ENCODE measurements around the gene ATP1A4. TPM values are rescaled to one million over a fixed set of nuclear protein-coding genes. Genes with fewer than 3 reads are reported as not detected.

The ATP1A4 gene
- total RNA-seq, 1 experiment from 2014 or later, result not detected

DNA sequence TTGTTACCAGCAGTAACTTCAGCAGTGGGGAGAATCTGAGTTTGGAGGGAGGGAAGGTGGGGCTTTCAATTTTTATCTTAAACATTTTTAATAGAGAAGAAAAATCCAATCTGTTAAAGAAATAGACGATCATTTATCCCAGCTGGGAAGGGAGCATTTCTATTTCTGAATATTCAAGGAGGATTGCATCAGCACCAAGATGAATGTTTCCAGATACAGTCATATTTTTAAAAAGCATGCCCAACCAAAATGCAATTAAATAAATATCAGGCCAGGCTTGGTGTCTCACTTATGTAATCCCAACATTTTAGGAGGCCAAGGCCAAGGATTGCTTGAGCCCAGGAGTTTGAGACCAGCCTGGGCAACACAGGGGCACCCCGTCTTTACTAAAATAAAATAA is 1.7 kb upstream of the ATP1A4 start:
- H3K36me3 ChIP-seq (ENCODE audit: insufficient read depth, low read length, poor library complexity, severe bottlenecking), result no peaks in the 10 kb centered on the region
- H3K27me3 ChIP-seq (replicated peaks; ENCODE audit: insufficient read depth, low read depth, low read length, poor library complexity), result no peaks in the 10 kb centered on the region
- intact Hi-C loops (cut with micrococcal nuclease; ENCODE audit: unreplicated experiment), result no loop called here
- no peak overlapping the region for H3K4me3 ChIP-seq (ENCODE audit: low read depth, low read length, poor library complexity, severe bottlenecking)
- ChIA-PET POLR2A (ENCODE audit: low non-redundant PET) (interaction anchor here (0.6 kb wide), 1 partner anchor 179 kb away, joined by 4 read pairs; no protein-coding TSS in a partner anchor), CTCF (no interaction called here)
- DNase-seq (ENCODE audit: low spot score), result no peak
- no peak overlapping the region for H3K27ac ChIP-seq (ENCODE audit: low read depth, low read length, poor library complexity, severe bottlenecking)
- no TSS peak for BruUV-seq (replicated peaks)
- H3K9me3 ChIP-seq (ENCODE audit: low read depth, low read length, poor library complexity, severe bottlenecking), result no peaks in the 10 kb centered on the region
- no peak for TF ChIP-seq EZH2 (IDR thresholded peaks at IDR 0.05; ENCODE audit: borderline replicate concordance, low read depth, low read length, poor library complexity, severe bottlenecking)
- no peaks in the 10 kb centered on the region for H3K4me1 ChIP-seq (ENCODE audit: insufficient read depth, low read length, poor library complexity, severe bottlenecking)

DNA sequence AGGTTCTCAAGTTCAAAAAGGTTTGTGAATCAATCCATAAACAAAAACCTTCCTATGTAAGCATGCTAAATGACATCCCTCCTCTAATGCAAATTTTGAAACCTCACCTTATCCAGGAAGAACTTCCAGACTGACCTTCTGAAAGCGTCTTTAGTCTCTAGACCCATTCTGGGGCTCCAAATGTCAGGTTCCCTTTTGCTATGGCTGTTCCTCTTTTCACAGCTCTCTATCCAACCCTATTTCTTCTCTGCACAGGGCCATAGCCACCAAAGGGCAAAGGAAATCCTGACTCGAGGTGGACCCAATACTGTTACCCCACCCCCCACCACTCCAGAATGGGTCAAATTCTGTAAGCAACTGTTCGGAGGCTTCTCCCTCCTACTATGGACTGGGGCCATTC is 3.4 kb downstream of the ATP1A4 start:
- intact Hi-C loops (cut with micrococcal nuclease; ENCODE audit: unreplicated experiment), result no loop called here
- H3K36me3 ChIP-seq (ENCODE audit: insufficient read depth, low read length, poor library complexity, severe bottlenecking), result no peaks in the 10 kb centered on the region
- no peaks in the 10 kb centered on the region for H3K27me3 ChIP-seq (replicated peaks; ENCODE audit: insufficient read depth, low read depth, low read length, poor library complexity)
- ChIA-PET CTCF (no interaction called here), POLR2A (ENCODE audit: low non-redundant PET) (no interaction called here)
- no peaks in the 10 kb centered on the region for H3K4me1 ChIP-seq (ENCODE audit: insufficient read depth, low read length, poor library complexity, severe bottlenecking)
- DNase-seq (ENCODE audit: low spot score), result no peak
- TF ChIP-seq EZH2 (IDR thresholded peaks at IDR 0.05; ENCODE audit: borderline replicate concordance, low read depth, low read length, poor library complexity, severe bottlenecking), result no peak
- TF ChIP-seq CTCF (conservative IDR thresholded peaks at IDR 0.05; ENCODE audit: low read depth, low read length), result no peak
- no TSS peak for BruUV-seq (replicated peaks)
- H3K27ac ChIP-seq (ENCODE audit: low read depth, low read length, poor library complexity, severe bottlenecking), result no peak overlapping the region
- H3K4me3 ChIP-seq (ENCODE audit: low read depth, low read length, poor library complexity, severe bottlenecking), result no peak overlapping the region
- H3K9me3 ChIP-seq (ENCODE audit: low read depth, low read length, poor library complexity, severe bottlenecking), result no peaks in the 10 kb centered on the region

GRCh38 chr1:160156361-160156760 is 5.0 kb downstream of the ATP1A4 start:
- no peak overlapping the region for H3K27ac ChIP-seq (ENCODE audit: low read depth, low read length, poor library complexity, severe bottlenecking)
- no peak for DNase-seq (ENCODE audit: low spot score)
- CTCF ChIA-PET, result no interaction called here
- no peaks in the 10 kb centered on the region for H3K36me3 ChIP-seq (ENCODE audit: insufficient read depth, low read length, poor library complexity, severe bottlenecking)
- no peak overlapping the region for H3K4me3 ChIP-seq (ENCODE audit: low read depth, low read length, poor library complexity, severe bottlenecking)
- no peaks in the 10 kb centered on the region for H3K4me1 ChIP-seq (ENCODE audit: insufficient read depth, low read length, poor library complexity, severe bottlenecking)
- no peaks in the 10 kb centered on the region for H3K27me3 ChIP-seq (replicated peaks; ENCODE audit: insufficient read depth, low read depth, low read length, poor library complexity)
- TF ChIP-seq CTCF (conservative IDR thresholded peaks at IDR 0.05; ENCODE audit: low read depth, low read length) (no peak), EZH2 (IDR thresholded peaks at IDR 0.05; ENCODE audit: borderline replicate concordance, low read depth, low read length, poor library complexity, severe bottlenecking) (no peak)
- POLR2A ChIA-PET (ENCODE audit: low non-redundant PET), result no interaction called here
- intact Hi-C loops (cut with micrococcal nuclease; ENCODE audit: unreplicated experiment), result no loop called here
- BruUV-seq (replicated peaks), result no TSS peak
- no peaks in the 10 kb centered on the region for H3K9me3 ChIP-seq (ENCODE audit: low read depth, low read length, poor library complexity, severe bottlenecking)

- Histone ChIP-seq H3K36me3 (ENCODE audit: insufficient read depth, low read length, poor library complexity, severe bottlenecking) (no peaks in the 10 kb centered on the region), H3K4me3 (ENCODE audit: low read depth, low read length, poor library complexity, severe bottlenecking) (no peak overlapping the region), H3K27ac (ENCODE audit: low read depth, low read length, poor library complexity, severe bottlenecking) (no peak overlapping the region), H3K27me3 (replicated peaks; ENCODE audit: insufficient read depth, low read depth, low read length, poor library complexity) (no peaks in the 10 kb centered on the region), H3K4me1 (ENCODE audit: insufficient read depth, low read length, poor library complexity, severe bottlenecking) (no peaks in the 10 kb centered on the region), H3K9me3 (ENCODE audit: low read depth, low read length, poor library complexity, severe bottlenecking) (no peaks in the 10 kb centered on the region)
- no TSS peak for BruUV-seq (replicated peaks)
- no peak for DNase-seq (ENCODE audit: low spot score)
- ChIA-PET POLR2A (ENCODE audit: low non-redundant PET) (no interaction called here), CTCF (no interaction called here)
- no peak for TF ChIP-seq CTCF (conservative IDR thresholded peaks at IDR 0.05; ENCODE audit: low read depth, low read length)
- TF ChIP-seq EZH2 (IDR thresholded peaks at IDR 0.05; ENCODE audit: borderline replicate concordance, low read depth, low read length, poor library complexity, severe bottlenecking), result no peak
- intact Hi-C loops (cut with micrococcal nuclease; ENCODE audit: unreplicated experiment), result no loop called here
Measured at GRCh38 chr1:160157174-160157573, 5.8 kb downstream of the ATP1A4 start.

Data from A673 (cell line).